Stimulated activated memory B cell treated with anti-CD40 and anti-IgM and Interleukin-4, amounts not matched to agents 10 μg/mL and 1 μg/mL and 100 μg/mL, for 72 hours (primary cell): ENCODE data around the gene GFER.

ENCODE experiments used
- ATAC-seq: fragments of 150-1000 bp; cut with Tn5 transposase; 2 replicates; pipeline ENCODE4 v1.10.0; 2021
- H3K27ac Mint-ChIP-seq: one replicate; pipeline ENCODE4 v1.8.0; 2022; ENCODE audit warnings: mild to moderate bottlenecking, mixed read lengths
- H3K27me3 Mint-ChIP-seq: one replicate; pipeline ENCODE4 v1.8.0; 2022; ENCODE audit warnings: mixed read lengths
- H3K36me3 Mint-ChIP-seq: one replicate; pipeline ENCODE4 v1.8.0; 2022; ENCODE audit warnings: mixed read lengths
- H3K4me1 Mint-ChIP-seq: one replicate; pipeline ENCODE4 v1.8.0; 2022; ENCODE audit warnings: mixed read lengths
- H3K4me3 Mint-ChIP-seq: one replicate; pipeline ENCODE4 v1.8.0; 2022; ENCODE audit warnings: mild to moderate bottlenecking, moderate library complexity, mixed read lengths
- H3K9me3 Mint-ChIP-seq: one replicate; pipeline ENCODE4 v1.8.0; 2022; ENCODE audit warnings: mixed read lengths

Gene GFER

DNA sequence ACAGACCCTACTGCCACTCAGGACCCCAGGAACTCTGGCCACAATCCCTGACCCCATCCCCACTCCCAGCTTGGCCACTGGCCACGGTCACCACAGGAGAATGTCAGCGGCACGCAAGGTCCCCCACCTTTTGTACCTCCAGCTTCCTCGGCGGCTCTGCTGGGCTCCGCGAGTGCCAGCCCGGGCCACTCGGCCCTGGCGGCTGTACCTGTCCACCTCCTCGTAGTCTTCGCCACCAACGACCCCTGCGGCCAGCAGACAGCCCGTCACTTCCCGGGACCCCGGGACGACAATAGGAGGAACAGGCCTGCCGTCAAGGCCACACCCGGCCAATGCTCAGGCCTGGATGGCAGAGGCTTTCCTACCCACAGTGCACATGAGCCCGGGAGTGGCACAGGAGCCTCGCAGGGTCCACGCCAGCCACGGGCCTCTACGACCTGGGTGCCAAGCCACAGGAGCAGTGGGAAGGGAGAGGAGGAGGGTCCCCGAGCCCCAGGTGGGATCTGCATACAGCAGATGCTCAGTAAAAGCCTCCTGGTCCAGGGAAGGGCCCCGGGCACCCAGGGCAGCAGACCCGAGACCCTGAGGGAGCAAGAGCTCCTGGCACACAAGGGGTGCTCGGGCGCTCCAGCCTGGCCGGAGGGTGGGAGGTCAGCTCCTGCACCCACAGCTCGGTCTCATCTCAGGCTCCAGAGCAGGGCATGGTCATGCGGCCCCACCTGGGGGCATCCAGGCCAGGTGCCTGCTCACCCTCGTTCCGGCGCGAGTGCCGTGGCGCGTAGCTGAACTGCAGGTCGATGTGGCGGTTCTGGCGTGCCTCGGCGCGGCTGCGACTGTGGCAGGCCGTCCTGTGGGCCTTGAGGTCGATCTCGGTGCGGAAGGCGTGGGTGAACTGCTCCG lies 17.7 kb downstream of the GFER start:
- H3K27me3 Mint-ChIP-seq = no peaks in the 10 kb centered on the region
- ATAC-seq = no peak

GRCh38 chr16:2002406-2003230 lies 18.6 kb downstream of the GFER start:
- H3K4me3 Mint-ChIP-seq = no peak overlapping the region
- no peaks in the 10 kb centered on the region for H3K9me3 Mint-ChIP-seq
- no peaks in the 10 kb centered on the region for H3K27me3 Mint-ChIP-seq
- ATAC-seq = no peak
- peaks cover 38% of the 10 kb centered on the region for H3K4me1 Mint-ChIP-seq
- peaks cover 54% of the 10 kb centered on the region for H3K36me3 Mint-ChIP-seq
- H3K27ac Mint-ChIP-seq = no peak overlapping the region

More for the DNA sequence above, 17.7 kb downstream of the GFER start:
- H3K4me1 Mint-ChIP-seq = peaks cover 29% of the 10 kb centered on the region
- H3K9me3 Mint-ChIP-seq = no peaks in the 10 kb centered on the region
- no peak overlapping the region for H3K4me3 Mint-ChIP-seq
- H3K36me3 Mint-ChIP-seq = peaks cover 49% of the 10 kb centered on the region
- H3K27ac Mint-ChIP-seq = no peak overlapping the region

- no peak for ATAC-seq
- H3K36me3 Mint-ChIP-seq = peaks cover 58% of the 10 kb centered on the region
- H3K4me1 Mint-ChIP-seq = peaks cover 45% of the 10 kb centered on the region
- no peaks in the 10 kb centered on the region for H3K27me3 Mint-ChIP-seq
- no peak overlapping the region for H3K4me3 Mint-ChIP-seq
- no peaks in the 10 kb centered on the region for H3K9me3 Mint-ChIP-seq
- H3K27ac Mint-ChIP-seq = no peak overlapping the region
Measured at GRCh38 chr16:2003231-2003826, 19.3 kb downstream of the GFER start.

- H3K36me3 Mint-ChIP-seq = peaks cover 56% of the 10 kb centered on the region
- H3K27ac Mint-ChIP-seq = peak overlapping the region; percentile 30
- no peaks in the 10 kb centered on the region for H3K27me3 Mint-ChIP-seq
- H3K4me3 Mint-ChIP-seq = peak overlapping the region; percentile 12
- ATAC-seq = peak; percentile 90
- H3K4me1 Mint-ChIP-seq = peaks cover 52% of the 10 kb centered on the region
- no peaks in the 10 kb centered on the region for H3K9me3 Mint-ChIP-seq
Measured at GRCh38 chr16:2003827-2004641, 20.0 kb downstream of the GFER start.

- Mint-ChIP-seq H3K9me3 (no peaks in the 10 kb centered on the region), H3K36me3 (peaks cover 54% of the 10 kb centered on the region), H3K4me3 (peak overlapping the region; percentile 26), H3K27me3 (no peaks in the 10 kb centered on the region), H3K4me1 (peaks cover 53% of the 10 kb centered on the region), H3K27ac (peak overlapping the region; percentile 60)
- no peak for ATAC-seq
Measured at GRCh38 chr16:2004795-2005517, 21.0 kb downstream of the GFER start.

DNA sequence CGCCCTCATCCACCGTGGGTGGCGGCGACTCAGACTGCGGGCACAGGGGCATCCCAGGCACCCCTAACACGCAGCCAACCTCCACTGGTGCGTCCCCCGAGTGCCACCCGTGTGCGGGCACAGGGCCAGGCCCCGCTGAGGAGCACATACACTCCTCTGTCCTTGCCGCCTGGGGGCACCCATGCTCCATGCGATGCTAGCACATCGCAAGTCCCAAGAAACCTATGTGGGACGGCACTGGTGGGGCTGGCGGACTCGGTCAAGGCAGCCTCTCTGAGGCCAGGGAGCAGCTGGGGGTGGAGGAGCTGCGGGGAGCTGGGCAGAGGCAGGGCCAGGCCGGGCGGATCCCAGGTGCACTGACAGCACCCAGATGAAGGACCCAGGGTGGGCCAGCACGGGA lies 21.7 kb downstream of the GFER start:
- ATAC-seq = no peak
- Mint-ChIP-seq H3K4me1 (peaks cover 60% of the 10 kb centered on the region), H3K27me3 (no peaks in the 10 kb centered on the region), H3K36me3 (peaks cover 50% of the 10 kb centered on the region), H3K4me3 (peak overlapping the region; percentile 20), H3K9me3 (no peaks in the 10 kb centered on the region), H3K27ac (peak overlapping the region; percentile 60)

GRCh38 chr16:2006317-2006716 lies 22.3 kb downstream of the GFER start:
- Mint-ChIP-seq H3K4me3 (peak overlapping the region; percentile 27), H3K27ac (peak overlapping the region; percentile 60), H3K27me3 (no peaks in the 10 kb centered on the region), H3K36me3 (peaks cover 43% of the 10 kb centered on the region), H3K4me1 (peaks cover 60% of the 10 kb centered on the region), H3K9me3 (no peaks in the 10 kb centered on the region)
- ATAC-seq = no peak

DNA sequence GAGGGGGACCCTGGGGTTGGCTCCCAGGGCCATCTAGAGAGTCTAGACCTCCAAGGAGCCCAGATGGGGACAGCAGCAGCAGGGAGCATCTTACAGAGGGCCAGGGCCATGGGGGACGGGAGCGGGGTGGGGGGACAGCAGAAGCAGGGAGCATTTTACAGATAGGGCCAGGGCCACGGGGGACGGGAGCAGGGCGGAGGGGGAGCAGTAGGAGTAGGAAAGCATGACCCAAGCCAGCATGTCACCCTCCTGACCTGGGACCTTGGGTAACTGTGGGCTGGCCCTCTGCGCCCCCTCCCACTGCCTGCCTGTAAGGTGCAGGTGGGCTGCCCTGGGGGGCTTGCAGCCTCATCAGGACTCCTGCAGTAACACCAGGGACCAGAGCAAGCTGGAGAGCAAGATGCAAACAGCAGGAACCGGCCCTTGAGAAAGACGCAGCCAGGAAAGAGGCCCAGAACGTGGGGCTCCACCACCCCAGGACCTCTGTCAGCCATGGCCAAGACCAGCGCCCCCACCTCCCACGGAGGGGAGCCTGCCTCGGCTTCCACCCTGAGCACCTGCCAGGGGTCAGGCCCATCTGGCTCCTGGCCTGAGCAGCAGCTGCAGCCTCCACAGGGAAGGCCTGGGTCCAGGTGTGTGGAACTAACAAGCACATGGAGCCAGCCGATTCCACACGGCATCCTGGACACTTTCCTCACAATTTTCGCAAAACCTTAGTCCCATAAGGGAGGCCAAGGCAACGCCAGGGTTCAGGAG lies 23.3 kb downstream of the GFER start:
- Mint-ChIP-seq H3K36me3 (peaks cover 38% of the 10 kb centered on the region), H3K4me3 (peak overlapping the region; percentile 83), H3K27me3 (no peaks in the 10 kb centered on the region), H3K9me3 (no peaks in the 10 kb centered on the region), H3K27ac (peak overlapping the region; percentile 60), H3K4me1 (peaks cover 60% of the 10 kb centered on the region)
- ATAC-seq = no peak

GRCh38 chr16:2008009-2008526 lies 24.1 kb downstream of the GFER start:
- H3K9me3 Mint-ChIP-seq = no peaks in the 10 kb centered on the region

DNA sequence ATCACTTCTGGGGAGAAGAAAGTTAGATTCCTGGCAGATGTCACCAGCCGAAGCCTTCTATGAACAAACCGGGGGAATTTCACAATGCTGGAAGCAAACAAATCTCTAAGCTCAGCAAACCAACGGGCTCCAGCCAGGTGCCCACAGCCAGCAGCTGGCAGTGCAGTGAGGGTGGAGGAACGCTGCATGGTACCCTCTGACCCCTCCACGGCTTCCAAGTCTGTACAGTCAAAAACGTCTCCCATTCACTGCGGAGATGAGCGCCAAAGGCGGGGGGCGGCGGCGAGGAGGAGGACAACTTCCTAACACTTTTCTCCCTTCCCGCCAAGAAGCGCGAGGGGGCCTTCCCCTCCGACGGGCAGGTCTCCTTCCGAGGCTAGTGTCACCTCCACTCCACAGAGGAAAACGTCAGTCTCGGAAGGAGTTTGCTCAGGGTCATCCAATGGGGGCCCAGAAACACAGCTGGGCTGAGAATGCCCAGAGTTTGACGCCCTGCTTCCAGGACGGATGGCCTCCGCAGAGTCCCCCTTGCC lies 24.7 kb downstream of the GFER start:
- H3K36me3 Mint-ChIP-seq = peaks cover 35% of the 10 kb centered on the region
- peak overlapping the region; percentile 61 for H3K27ac Mint-ChIP-seq
- peak overlapping the region; percentile 83 for H3K4me3 Mint-ChIP-seq
- H3K9me3 Mint-ChIP-seq = no peaks in the 10 kb centered on the region
- ATAC-seq = no peak
- H3K27me3 Mint-ChIP-seq = no peaks in the 10 kb centered on the region
- H3K4me1 Mint-ChIP-seq = peaks cover 60% of the 10 kb centered on the region

More at GRCh38 chr16:2008009-2008526, 24.1 kb downstream of the GFER start:
- H3K27ac Mint-ChIP-seq = peak overlapping the region; percentile 61
- H3K36me3 Mint-ChIP-seq = peaks cover 35% of the 10 kb centered on the region
- peak overlapping the region; percentile 83 for H3K4me3 Mint-ChIP-seq
- H3K4me1 Mint-ChIP-seq = peaks cover 60% of the 10 kb centered on the region
- H3K27me3 Mint-ChIP-seq = no peaks in the 10 kb centered on the region
- no peak for ATAC-seq

DNA sequence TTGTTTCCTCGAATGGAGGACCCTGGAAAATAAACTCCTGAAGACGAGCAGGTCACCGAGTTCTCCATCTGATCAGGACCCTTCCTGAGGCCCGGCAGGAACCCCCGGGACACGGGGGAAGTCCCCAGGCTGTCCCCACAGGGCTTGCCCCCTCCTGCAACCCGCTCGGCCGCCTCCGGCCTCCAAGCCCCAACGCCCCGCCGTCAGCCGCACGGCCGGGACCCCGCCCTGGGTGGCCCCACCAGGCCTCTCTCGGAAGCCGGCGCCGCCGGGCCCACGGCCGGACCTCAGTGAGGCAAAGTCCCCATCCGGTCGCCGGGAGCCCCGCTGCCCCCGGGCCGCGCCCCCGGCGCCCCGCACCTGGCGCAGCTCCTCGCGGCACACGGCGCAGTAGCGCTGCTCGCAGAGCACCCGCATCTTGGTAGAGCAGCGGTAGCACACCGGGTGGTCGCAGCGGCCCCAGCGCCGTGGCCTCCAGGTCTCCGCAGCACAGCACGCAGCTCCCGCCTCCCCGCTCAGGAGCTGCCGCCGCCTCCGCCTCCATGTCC lies 25.2 kb downstream of the GFER start:
- peak overlapping the region; percentile 93 for H3K27ac Mint-ChIP-seq
- H3K4me1 Mint-ChIP-seq = peaks cover 55% of the 10 kb centered on the region
- no peaks in the 10 kb centered on the region for H3K27me3 Mint-ChIP-seq
- no peaks in the 10 kb centered on the region for H3K9me3 Mint-ChIP-seq
- H3K4me3 Mint-ChIP-seq = peak overlapping the region; percentile 83
- ATAC-seq = peak; percentile 54
- H3K36me3 Mint-ChIP-seq = peaks cover 35% of the 10 kb centered on the region

DNA sequence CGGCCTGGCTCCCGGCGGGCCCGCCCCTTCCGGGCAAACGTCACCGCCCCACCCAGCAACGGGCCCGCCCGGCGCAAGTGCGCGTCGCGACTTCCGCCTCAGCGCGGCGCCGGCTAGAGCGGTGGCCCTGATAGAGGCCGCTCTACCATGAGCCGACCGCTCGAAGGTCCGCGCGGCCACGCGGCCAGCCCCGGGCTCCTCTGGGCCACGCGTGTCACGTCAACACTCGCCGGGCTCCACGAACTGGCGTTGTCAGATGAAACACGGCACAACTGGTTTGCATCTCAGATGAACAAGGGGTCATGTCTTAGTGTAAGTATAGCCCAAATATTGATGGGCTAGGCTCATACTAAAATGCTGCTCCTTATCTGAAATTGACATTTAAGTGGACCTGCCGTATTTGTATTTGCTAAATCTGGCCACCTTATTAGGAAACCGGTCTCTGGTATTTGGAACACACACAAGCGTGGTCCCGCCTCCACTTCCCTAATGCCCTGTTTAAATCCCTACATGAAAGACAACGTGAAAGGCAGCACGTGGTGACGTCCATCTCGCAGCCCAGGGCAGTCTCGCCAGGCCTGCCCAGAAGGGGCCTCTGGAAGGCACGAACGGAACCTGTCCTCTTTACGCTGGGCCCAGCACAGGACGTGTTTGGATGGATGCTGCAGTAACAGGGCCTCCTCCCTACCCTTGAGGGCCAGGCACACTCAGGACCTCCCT lies 26.0 kb downstream of the GFER start, which contains the start of gene ZNF598:
TSS of gene ZNF598 (minus strand) at position 31 of the 720 bp plus-strand sequence.
- Mint-ChIP-seq H3K36me3 (peaks cover 32% of the 10 kb centered on the region), H3K4me3 (peak within 1 kb of the TSS; percentile 90), H3K27me3 (no peaks in the 10 kb centered on the region), H3K9me3 (no peaks in the 10 kb centered on the region), H3K27ac (peak within 1 kb of the TSS; percentile 93), H3K4me1 (peaks cover 48% of the 10 kb centered on the region)
- peak; percentile 98 for ATAC-seq
